Lower leg skin (tissue), 3 donors: ENCODE measurements around the gene DTNA.

Experiments
- POLR2A ChIP-seq, 2 donors: fragments of 450-650 bp; IDR thresholded peaks; one replicate each; pipeline ENCODE4 v1.6.1; 2016 to 2017; ENCODE audit warnings: antibody characterized with exemption in 2 of 2, mild to moderate bottlenecking in 1 of 2, moderate library complexity in 1 of 2
- TF ChIP-seq, protein P1 (sequence below), 3 donors: fragments of 450-650 bp; IDR thresholded peaks; one replicate each; pipeline ENCODE4 v1.5.1; 2016; ENCODE audit warnings: antibody characterized with exemption in 3 of 3, mild to moderate bottlenecking in 3 of 3, moderate library complexity in 2 of 3

DNA sequence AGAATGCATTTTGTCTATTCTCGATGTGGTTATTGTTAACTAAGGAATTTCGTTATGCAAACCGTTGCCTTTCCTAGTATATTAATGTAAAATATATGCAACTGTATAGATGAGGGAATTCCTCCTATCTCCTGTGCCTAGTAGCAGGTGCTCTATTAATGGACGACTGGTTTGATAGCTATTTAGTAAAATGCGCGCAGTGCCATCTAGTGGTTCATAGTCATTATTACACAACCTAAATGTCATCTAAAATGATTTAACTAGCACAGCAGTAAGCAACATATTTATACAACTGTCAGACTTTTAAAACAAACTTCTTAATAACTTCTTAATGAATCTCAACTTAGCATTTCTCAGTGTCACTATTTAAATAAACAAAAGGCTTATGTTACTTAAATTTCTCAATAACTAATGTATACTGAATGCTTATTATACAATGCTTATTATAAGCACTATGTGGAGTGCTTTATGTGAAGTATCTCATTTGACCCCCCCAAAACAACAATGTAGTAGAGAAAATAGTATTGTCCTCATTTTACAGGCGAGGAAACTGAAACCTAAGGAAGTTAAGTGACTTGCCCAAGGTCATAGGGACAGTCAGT is 77.9 kb downstream of the DTNA start:
- TF ChIP-seq, protein P1, sequence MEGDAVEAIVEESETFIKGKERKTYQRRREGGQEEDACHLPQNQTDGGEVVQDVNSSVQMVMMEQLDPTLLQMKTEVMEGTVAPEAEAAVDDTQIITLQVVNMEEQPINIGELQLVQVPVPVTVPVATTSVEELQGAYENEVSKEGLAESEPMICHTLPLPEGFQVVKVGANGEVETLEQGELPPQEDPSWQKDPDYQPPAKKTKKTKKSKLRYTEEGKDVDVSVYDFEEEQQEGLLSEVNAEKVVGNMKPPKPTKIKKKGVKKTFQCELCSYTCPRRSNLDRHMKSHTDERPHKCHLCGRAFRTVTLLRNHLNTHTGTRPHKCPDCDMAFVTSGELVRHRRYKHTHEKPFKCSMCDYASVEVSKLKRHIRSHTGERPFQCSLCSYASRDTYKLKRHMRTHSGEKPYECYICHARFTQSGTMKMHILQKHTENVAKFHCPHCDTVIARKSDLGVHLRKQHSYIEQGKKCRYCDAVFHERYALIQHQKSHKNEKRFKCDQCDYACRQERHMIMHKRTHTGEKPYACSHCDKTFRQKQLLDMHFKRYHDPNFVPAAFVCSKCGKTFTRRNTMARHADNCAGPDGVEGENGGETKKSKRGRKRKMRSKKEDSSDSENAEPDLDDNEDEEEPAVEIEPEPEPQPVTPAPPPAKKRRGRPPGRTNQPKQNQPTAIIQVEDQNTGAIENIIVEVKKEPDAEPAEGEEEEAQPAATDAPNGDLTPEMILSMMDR (IDR thresholded peaks at IDR 0.05) = no peak
- no peak for TF ChIP-seq POLR2A (IDR thresholded peaks at IDR 0.05)
